Measurements from ENCODE around the gene RND2. TPM values are rescaled to one million over a fixed set of nuclear protein-coding genes. Genes with fewer than 3 reads are reported as not detected.

RND2 gene
- total and polyA plus RNA-seq, 9 of the 15 experiments (the other 6 are each of a cell fraction or from before 2014, with no cell fraction given), result 0.15 to 1.9 (median 0.98) TPM

- TF ChIP-seq REST (IDR thresholded peaks at IDR 0.05; ENCODE audit: borderline replicate concordance) (no peak), REST (CRISPR knock-in tag; IDR thresholded peaks at IDR 0.05; ENCODE audit: low read depth) (no peak), NFIC (IDR thresholded peaks at IDR 0.05) (no peak), ZNF436 (CRISPR knock-in tag; IDR thresholded peaks at IDR 0.05) (no peak), ZFP36 (IDR thresholded peaks at IDR 0.05; ENCODE audit: low read depth, low read length, partially characterized antibody) (no peak), CHCHD3 (CRISPR knock-in tag; IDR thresholded peaks at IDR 0.05) (no peak), TCFL5 (CRISPR knock-in tag; conservative IDR thresholded peaks at IDR 0.05) (no peak), THAP7 (CRISPR knock-in tag; IDR thresholded peaks at IDR 0.05) (no peak), ZNF609 (CRISPR knock-in tag; IDR thresholded peaks at IDR 0.05; ENCODE audit: borderline replicate concordance) (no peak), AFF1 (IDR thresholded peaks at IDR 0.05; ENCODE audit: low read depth in 1 of 2, partially characterized antibody in 2 of 2) (no peak), POLR2A (conservative IDR thresholded peaks at IDR 0.05) (no peak; the same call in 1 of the 2 replicates)
Observed at GRCh38 chr17:42980274-42980765, 44.7 kb upstream of the RND2 start, which contains the start of gene RUNDC1 (continued).

Measured in K562 (cell line).